DND-41 (cell line): ENCODE data around the gene B3GALNT2.

ENCODE experiments used
- ATAC-seq: fragments of 200-7000 bp; cut with Tn5 transposase; 3 replicates; pipeline ENCODE4 v1.9.1; 2021; ENCODE audit warnings: low read depth; ENCODE audit not compliant: insufficient read depth
- DNase-seq: peaks from one replicate; pipeline ENCODE4 v3.0.0-alpha.2; 2020
- H2AFZ ChIP-seq: 2 replicates; pipeline ENCODE4 v1.6.0; 2012; ENCODE audit warnings: low read depth, low read length
- H3K27ac ChIP-seq: 2 replicates; pipeline ENCODE4 v1.5.1; 2012; ENCODE audit warnings: low read length, inconsistent platforms
- H3K27me3 ChIP-seq: fragments of 200-600 bp; sonication (generic); 2 replicates; pipeline ENCODE4 v1.6.0; 2012; ENCODE audit warnings: low read length, mild to moderate bottlenecking, inconsistent platforms; ENCODE audit not compliant: insufficient read depth, poor library complexity
- H3K36me3 ChIP-seq: 2 replicates; pipeline ENCODE4 v1.5.1; 2012; ENCODE audit warnings: low read length, inconsistent platforms; ENCODE audit not compliant: insufficient read depth
- H3K4me1 ChIP-seq: 2 replicates; pipeline ENCODE4 v1.5.1; 2012; ENCODE audit warnings: mild to moderate bottlenecking, low read length; ENCODE audit not compliant: insufficient read depth
- H3K4me2 ChIP-seq: 2 replicates; pipeline ENCODE4 v1.6.0; 2012; ENCODE audit warnings: mild to moderate bottlenecking, moderate library complexity, low read length, inconsistent platforms; ENCODE audit not compliant: insufficient read depth
- H3K4me3 ChIP-seq, 2 experiments: fragments of 200-600 bp in 1 of 2; shearing (Covaris generic) in 1 of 2; 2 replicates each; pipeline ENCODE4 v1.5.1; 2012 to 2016; ENCODE audit warnings: inconsistent platforms in 2 of 2, low read length in 2 of 2, mild to moderate bottlenecking in 2 of 2, low read depth in 1 of 2, moderate library complexity in 1 of 2
- H3K79me2 ChIP-seq: 2 replicates; pipeline ENCODE4 v1.6.0; 2012; ENCODE audit warnings: low read length, inconsistent platforms; ENCODE audit not compliant: insufficient read depth
- H3K9ac ChIP-seq: 2 replicates; pipeline ENCODE4 v1.6.0; 2012; ENCODE audit warnings: low read depth, mild to moderate bottlenecking, inconsistent platforms, low read length, moderate library complexity
- H3K9me3 ChIP-seq: 2 replicates; pipeline ENCODE4 v1.5.1; 2012; ENCODE audit warnings: low read length, moderate library complexity, mild to moderate bottlenecking, inconsistent platforms; ENCODE audit not compliant: insufficient read depth, severe bottlenecking
- H4K20me1 ChIP-seq: 2 replicates; pipeline ENCODE4 v1.6.0; 2012; ENCODE audit warnings: low read length; ENCODE audit not compliant: insufficient read depth
- CTCF ChIP-seq: IDR thresholded peaks from 2 replicates; pipeline ENCODE4 v1.5.1; 2012; ENCODE audit warnings: borderline replicate concordance, low read length, moderate library complexity, mild to moderate bottlenecking; ENCODE audit not compliant: poor library complexity, severe bottlenecking; ENCODE audit errors: extremely low read depth
- EZH2 ChIP-seq: IDR thresholded peaks from 3 replicates; pipeline ENCODE4 v1.6.1; 2012; ENCODE audit warnings: borderline replicate concordance, low read depth, mild to moderate bottlenecking, moderate library complexity, low read length, inconsistent platforms; ENCODE audit not compliant: severe bottlenecking

The B3GALNT2 gene

GRCh38 chr1:235404190-235404589, 100.1 kb downstream of the B3GALNT2 start:
- H3K27me3 ChIP-seq = no peaks in the 10 kb centered on the region
- H3K36me3 ChIP-seq = peaks cover 5% of the 10 kb centered on the region; the same call in 1 of the 2 replicates
- TF ChIP-seq EZH2 = no peak
- no peak for TF ChIP-seq CTCF
- ATAC-seq = no peak
- H3K27ac ChIP-seq = no peak overlapping the region
- no peak overlapping the region for H2AFZ ChIP-seq
- no peak overlapping the region for H3K9ac ChIP-seq
- no peaks in the 10 kb centered on the region for H3K4me1 ChIP-seq
- no peak for DNase-seq
- H4K20me1 ChIP-seq = peaks cover 4% of the 10 kb centered on the region
- peaks cover 24% of the 10 kb centered on the region for H3K79me2 ChIP-seq
- H3K4me2 ChIP-seq = no peak overlapping the region
- no peak overlapping the region for H3K4me3 ChIP-seq
- no peaks in the 10 kb centered on the region for H3K9me3 ChIP-seq

GRCh38 chr1:235403593-235403992, 100.7 kb downstream of the B3GALNT2 start:
- H2AFZ ChIP-seq = no peak overlapping the region
- H4K20me1 ChIP-seq = peaks cover 4% of the 10 kb centered on the region
- H3K4me3 ChIP-seq = no peak overlapping the region
- no peak overlapping the region for H3K9ac ChIP-seq
- no peak for TF ChIP-seq EZH2
- no peak for TF ChIP-seq CTCF
- no peaks in the 10 kb centered on the region for H3K27me3 ChIP-seq
- no peak overlapping the region for H3K4me2 ChIP-seq
- H3K9me3 ChIP-seq = no peaks in the 10 kb centered on the region
- H3K4me1 ChIP-seq = no peaks in the 10 kb centered on the region
- peaks cover 5% of the 10 kb centered on the region; the same call in 1 of the 2 replicates for H3K36me3 ChIP-seq
- no peak for ATAC-seq
- DNase-seq = no peak
- no peak overlapping the region for H3K27ac ChIP-seq
- peaks cover 28% of the 10 kb centered on the region for H3K79me2 ChIP-seq

GRCh38 chr1:235402457-235403200, 101.6 kb downstream of the B3GALNT2 start:
- Histone ChIP-seq H3K27ac (no peak overlapping the region), H3K4me1 (no peaks in the 10 kb centered on the region)

More at GRCh38 chr1:235402457-235403200, 101.6 kb downstream of the B3GALNT2 start:
- H3K9ac ChIP-seq = no peak overlapping the region
- ATAC-seq (no peak), DNase-seq (no peak)
- H4K20me1 ChIP-seq = peaks cover 4% of the 10 kb centered on the region
- H2AFZ ChIP-seq = no peak overlapping the region
- no peaks in the 10 kb centered on the region for H3K27me3 ChIP-seq
- peaks cover 5% of the 10 kb centered on the region; the same call in 1 of the 2 replicates for H3K36me3 ChIP-seq
- peaks cover 35% of the 10 kb centered on the region for H3K79me2 ChIP-seq
- H3K4me3 ChIP-seq = no peak overlapping the region
- no peaks in the 10 kb centered on the region for H3K9me3 ChIP-seq
- H3K4me2 ChIP-seq = no peak overlapping the region
- no peak for TF ChIP-seq CTCF
- no peak for TF ChIP-seq EZH2
